Tongue (tissue), 2 donors: ENCODE data around the gene HOXA13. TPM values are rescaled to one million over a fixed set of nuclear protein-coding genes. Genes with fewer than 3 reads are reported as not detected.

ENCODE experiments used
- DNase-seq: peaks from one replicate; pipeline ENCODE4 v3.0.0-alpha.2; 2015
- total RNA-seq: library from RNA; depleted of rRNA; stranded (reverse); fragments of >200 nt; gene quantifications from one replicate; pipeline ENCODE4 v1.2.3, GENCODE V29; 2014

Gene HOXA13
- total RNA-seq, 1 donor from 2014 or later: not detected

GRCh38 chr7:27170426-27171324 is 29.2 kb downstream of the HOXA13 start:
- no peak for DNase-seq

GRCh38 chr7:27169658-27170425 is 30.0 kb downstream of the HOXA13 start:
- DNase-seq: no peak

- no peak for DNase-seq
These were observed 31.5 kb downstream of the HOXA13 start for GRCh38 chr7:27168265-27168947.

GRCh38 chr7:27167916-27168264 is 32.0 kb downstream of the HOXA13 start:
- DNase-seq: no peak

- no peak for DNase-seq
These were observed 33.1 kb downstream of the HOXA13 start for GRCh38 chr7:27166531-27167505.

- no peak for DNase-seq
These were observed 33.8 kb downstream of the HOXA13 start for GRCh38 chr7:27165996-27166530.

GRCh38 chr7:27165089-27165995 is 34.5 kb downstream of the HOXA13 start, which contains the start of gene HOXA9:
HOXA9 (minus strand) TSS chr7:27165537; CDS start chr7:27165457, 80 bp downstream.
- no peak for DNase-seq

GRCh38 chr7:27164367-27165088 is 35.4 kb downstream of the HOXA13 start:
- DNase-seq: no peak

- no peak for DNase-seq
These were observed 35.9 kb downstream of the HOXA13 start for GRCh38 chr7:27164045-27164366.

GRCh38 chr7:27163288-27164044 is 36.4 kb downstream of the HOXA13 start:
- DNase-seq: no peak

- DNase-seq: no peak
These were observed 37.2 kb downstream of the HOXA13 start for GRCh38 chr7:27162561-27163287.

- no peak for DNase-seq
These were observed 38.0 kb downstream of the HOXA13 start for GRCh38 chr7:27161721-27162560.

- no peak for DNase-seq
These were observed 38.6 kb downstream of the HOXA13 start for GRCh38 chr7:27161214-27161720.

- DNase-seq: peak; percentile 94
These were observed 39.2 kb downstream of the HOXA13 start for GRCh38 chr7:27160546-27161213.

GRCh38 chr7:27160145-27160545 is 39.7 kb downstream of the HOXA13 start:
- DNase-seq: no peak
